ENCODE results near the gene GMFB.

DNA sequence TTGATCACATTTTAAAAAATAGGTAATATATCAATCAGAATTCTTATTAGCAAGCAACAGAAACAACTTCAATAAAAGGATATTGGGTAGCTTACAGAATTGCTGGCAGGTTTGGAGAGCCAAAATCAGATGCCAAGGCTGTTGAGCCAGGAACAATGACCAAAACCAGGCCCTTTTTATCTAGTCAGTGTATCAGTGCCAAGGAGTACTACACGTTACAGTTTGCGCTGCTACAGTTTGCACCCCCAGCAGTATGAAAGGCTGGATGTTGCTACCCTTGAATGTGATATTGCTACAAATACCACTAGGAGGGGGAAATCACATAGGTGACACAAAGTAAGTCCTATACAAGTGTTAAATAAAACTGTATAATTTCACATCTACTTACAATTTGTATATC, 40.2 kb upstream of the GMFB start:
- TF ChIP-seq, protein P1, sequence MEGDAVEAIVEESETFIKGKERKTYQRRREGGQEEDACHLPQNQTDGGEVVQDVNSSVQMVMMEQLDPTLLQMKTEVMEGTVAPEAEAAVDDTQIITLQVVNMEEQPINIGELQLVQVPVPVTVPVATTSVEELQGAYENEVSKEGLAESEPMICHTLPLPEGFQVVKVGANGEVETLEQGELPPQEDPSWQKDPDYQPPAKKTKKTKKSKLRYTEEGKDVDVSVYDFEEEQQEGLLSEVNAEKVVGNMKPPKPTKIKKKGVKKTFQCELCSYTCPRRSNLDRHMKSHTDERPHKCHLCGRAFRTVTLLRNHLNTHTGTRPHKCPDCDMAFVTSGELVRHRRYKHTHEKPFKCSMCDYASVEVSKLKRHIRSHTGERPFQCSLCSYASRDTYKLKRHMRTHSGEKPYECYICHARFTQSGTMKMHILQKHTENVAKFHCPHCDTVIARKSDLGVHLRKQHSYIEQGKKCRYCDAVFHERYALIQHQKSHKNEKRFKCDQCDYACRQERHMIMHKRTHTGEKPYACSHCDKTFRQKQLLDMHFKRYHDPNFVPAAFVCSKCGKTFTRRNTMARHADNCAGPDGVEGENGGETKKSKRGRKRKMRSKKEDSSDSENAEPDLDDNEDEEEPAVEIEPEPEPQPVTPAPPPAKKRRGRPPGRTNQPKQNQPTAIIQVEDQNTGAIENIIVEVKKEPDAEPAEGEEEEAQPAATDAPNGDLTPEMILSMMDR (IDR thresholded peaks at IDR 0.05; ENCODE audit: poor library complexity, severe bottlenecking), result no peak
- TF ChIP-seq TAF1 (IDR thresholded peaks at IDR 0.05; ENCODE audit: low read depth), result no peak

Data from neural cell (in vitro differentiated cells).